HepG2 (cell line): ENCODE results near the gene SIKE1. TPM values are rescaled to one million over a fixed set of nuclear protein-coding genes. Genes with fewer than 3 reads are reported as not detected.
"Not testable (repeated sequence)": the region's sequence is repeated elsewhere in the genome, so short reads cannot be mapped to it uniquely, and the experiment has no call there.

Source experiments
- ATAC-seq: fragments of 200-7000 bp; cut with Tn5 transposase; 3 replicates; pipeline ENCODE4 v1.9.1; 2020; ENCODE audit warnings: mild to moderate bottlenecking, moderate library complexity
- BruUV-seq: library from RNA; stranded (reverse); fragments of 400-500 nt; replicated peaks from 2 replicates; lab custom pipeline; 2021; lab: Mats Ljungman, UMichigan
- CTCF ChIA-PET: fragments of 300-600 bp; formaldehyde crosslinking; extraction: SDS; loops from one replicate; lab custom pipeline; 2021; ENCODE audit warnings: low total read pairs, inconsistent platforms, low intra/inter-chr PET ratio; lab: Yijun Ruan, JAX
- POLR2A ChIA-PET: fragments of 350-600 bp; sonication (Branson Sonifier 250); formaldehyde crosslinking; loops from one replicate; lab custom pipeline; 2020; ENCODE audit warnings: antibody characterized with exemption, inconsistent platforms; lab: Yijun Ruan, JAX
- DNase-seq: peaks from one replicate; pipeline ENCODE4 v3.0.0-alpha.2; 2015; ENCODE audit warnings: low spot score
- FAIRE-seq: peaks from 3 replicates; lab custom pipeline; 2011; peaks lifted over from hg19 to GRCh38; lab: Jason Lieb, UNC
- H2AFZ ChIP-seq: one replicate; pipeline ENCODE4 v1.6.1; 2011; ENCODE audit warnings: low read length, inconsistent platforms
- H3K27ac ChIP-seq: fragments of 300-600 bp; 3 replicates; pipeline ENCODE4 v1.8.0; 2011; ENCODE audit warnings: mixed run types, mild to moderate bottlenecking, mixed read lengths, low read length, inconsistent platforms; ENCODE audit not compliant: insufficient read depth; ENCODE audit errors: extremely low read length
- H3K27me3 ChIP-seq, 2 experiments: fragments of 200-600 bp in 1 of 2; 2 replicates in 1 of 2; 3 replicates in 1 of 2; pipeline versions ENCODE4 v1.6.0 to v1.8.0; 2011; ENCODE audit warnings: low read length in 2 of 2, mild to moderate bottlenecking in 2 of 2, moderate library complexity in 2 of 2, inconsistent platforms in 1 of 2; ENCODE audit not compliant: insufficient read depth in 2 of 2, control insufficient read depth in 1 of 2
- H3K36me3 ChIP-seq, 2 experiments: fragments of 200-600 bp in 1 of 2; replicated peaks in 1 of 2; 2 replicates in 1 of 2; 3 replicates in 1 of 2; pipeline versions ENCODE4 v1.5.1 to v1.8.0; 2011; ENCODE audit warnings: low read length in 2 of 2, inconsistent platforms in 1 of 2; ENCODE audit not compliant: insufficient read depth in 2 of 2, control insufficient read depth in 1 of 2
- H3K4me1 ChIP-seq: 2 replicates; pipeline ENCODE4 v1.5.1; 2012; ENCODE audit warnings: low read length, inconsistent platforms; ENCODE audit not compliant: insufficient read depth
- H3K4me2 ChIP-seq: 2 replicates; pipeline ENCODE4 v1.6.0; 2011; ENCODE audit warnings: low read depth, low read length, inconsistent platforms
- H3K4me3 ChIP-seq, 3 experiments: fragments of 200-600 bp in 1 of 3; sonication (generic), shearing (Covaris generic) in 1 of 3; replicated peaks in 1 of 3; 2 replicates each; pipeline ENCODE4 v1.5.1; 2011 to 2016; ENCODE audit warnings: low read length in 3 of 3, inconsistent platforms in 2 of 3, low read depth in 2 of 3, mild to moderate bottlenecking in 2 of 3, control low read depth in 1 of 3, mixed read lengths in 1 of 3; ENCODE audit not compliant: insufficient read depth in 1 of 3
- H3K79me2 ChIP-seq: one replicate; pipeline ENCODE4 v1.6.1; 2011; ENCODE audit warnings: low read length, inconsistent platforms; ENCODE audit not compliant: insufficient read depth
- H3K9ac ChIP-seq: 2 replicates; pipeline ENCODE4 v1.6.0; 2011; ENCODE audit warnings: mild to moderate bottlenecking, low read depth, low read length, inconsistent platforms; ENCODE audit not compliant: insufficient read depth
- H3K9me3 ChIP-seq: 2 replicates; pipeline ENCODE4 v1.5.1; 2012; ENCODE audit warnings: mild to moderate bottlenecking, low read length
- H4K20me1 ChIP-seq: 2 replicates; pipeline ENCODE4 v1.6.0; 2011; ENCODE audit warnings: inconsistent platforms, mild to moderate bottlenecking, low read length, moderate library complexity; ENCODE audit not compliant: insufficient read depth
- ATF7 ChIP-seq, 2 experiments: fragments of 450-650 bp in 1 of 2; sonication (generic) in 1 of 2; formaldehyde crosslinking in 1 of 2; IDR thresholded peaks; 2 replicates each; pipeline versions ENCODE4 v1.4.0 to v1.6.1; 2016 to 2020; ENCODE audit warnings: antibody characterized with exemption in 1 of 2, mild to moderate bottlenecking in 1 of 2, missing genetic modification reagents in 1 of 2
- BCLAF1 ChIP-seq: fragments of 450-650 bp; IDR thresholded peaks from 2 replicates; pipeline ENCODE4 v1.6.1; 2017; ENCODE audit warnings: mild to moderate bottlenecking
- GMEB2 ChIP-seq: IDR thresholded peaks from 2 replicates; pipeline ENCODE4 v1.6.1; 2016; ENCODE audit warnings: missing biosample characterization, missing genetic modification reagents, low read depth
- HMG20A ChIP-seq: IDR thresholded peaks from 2 replicates; pipeline ENCODE4 v1.6.1; 2016; ENCODE audit warnings: borderline replicate concordance
- WGBS: methylation state at CpG from one replicate; pipeline ENCODE4 v1.1.6; 2017; ENCODE audit warnings: low lambda C conversion rate; 5-methylcytosine and 5-hydroxymethylcytosine counted together
- in situ Hi-C: cut with HindIII; loops from 2 replicates; pipeline ENCODE4 v1.10.0; 2017; ENCODE audit warnings: low pct_unique_long_range_greater_than_20kb; ENCODE audit not compliant: extremely low pct_ligation_motif_present
- intact Hi-C: fragments of 100-400 bp; cut with micrococcal nuclease; formaldehyde crosslinking; loops from one replicate; pipeline ENCODE4 v1.10.0; 2022; ENCODE audit not compliant: unreplicated experiment
- polyA plus RNA-seq, 8 experiments: library from polyadenylated mRNA; depleted of rRNA in 3 of 8; stranded (reverse) in 7 of 8; unstranded in 1 of 8; fragments of >200 nt; fragmentation: Illumina TruSeq in 4 of 8; extraction: Trizol in 4 of 8; gene quantifications; 2 replicates each; pipeline versions ENCODE4 v1.2.1 to v1.2.3, GENCODE V29; 2011 to 2016; ENCODE audit warnings: low read depth in 4 of 8, missing spikeins in 1 of 8, mixed read lengths in 1 of 8; ENCODE audit not compliant: insufficient read depth in 1 of 8
- total RNA-seq, 5 experiments: library from RNA; depleted of rRNA; stranded (reverse); fragments of >200 nt; fragmentation: Illumina TruSeq; extraction: Trizol; gene quantifications; 2 replicates each; pipeline ENCODE4 v1.2.3, GENCODE V29; 2016; ENCODE audit warnings: low read depth in 1 of 5

SIKE1 gene
- total and polyA plus RNA-seq, 2 of the 13 experiments (the other 11 are each of a cell fraction or from before 2014, with no cell fraction given), result 36.5 to 58.4 TPM

GRCh38 chr1:114794038-114794437 lies 13.6 kb upstream of the SIKE1 start (continued):
- no peak for TF ChIP-seq BCLAF1
- no peak for TF ChIP-seq HMG20A
- TF ChIP-seq ATF7 (IDR thresholded peaks at IDR 0.05), result no peak
- TF ChIP-seq ATF7 (CRISPR knock-in tag; IDR thresholded peaks at IDR 0.05), result no peak
- no peak for TF ChIP-seq GMEB2

- BruUV-seq, H3K4me3 ChIP-seq, CTCF ChIA-PET, H3K9ac ChIP-seq, H3K4me1 ChIP-seq, DNase-seq, FAIRE-seq, H3K79me2 ChIP-seq, ATAC-seq, in situ Hi-C loops, H3K36me3 ChIP-seq, H3K27ac ChIP-seq, H3K9me3 ChIP-seq, POLR2A ChIA-PET, H4K20me1 ChIP-seq, H2AFZ ChIP-seq, intact Hi-C loops, H3K4me2 ChIP-seq: not testable (repeated sequence)
- WGBS, result no CpG with 5 or more reads among the region's 25 CpGs
- H3K27me3 ChIP-seq, result peaks cover 0 to 12% of the 10 kb centered on the region in 2 experiments; a peak in 1 of 5 replicates
Measured at GRCh38 chr1:114790581-114790980, 10.1 kb upstream of the SIKE1 start.

GRCh38 chr1:114786440-114786839 lies 6.0 kb upstream of the SIKE1 start:
- BruUV-seq, H3K27me3 ChIP-seq, POLR2A ChIA-PET, H3K36me3 ChIP-seq, H3K79me2 ChIP-seq, H3K9me3 ChIP-seq, H3K4me2 ChIP-seq, in situ Hi-C loops, H3K9ac ChIP-seq, H2AFZ ChIP-seq, H3K27ac ChIP-seq, DNase-seq, ATAC-seq, H3K4me1 ChIP-seq, H4K20me1 ChIP-seq, FAIRE-seq, CTCF ChIA-PET, H3K4me3 ChIP-seq: not testable (repeated sequence)
- intact Hi-C loops, result loop anchor here (10.0 kb wide), 1 partner anchor 248 kb away; no protein-coding TSS in a partner anchor
- 0% methylated on average over 1 of the region's 1 CpG for WGBS
